Measurements from ENCODE around the gene TMEM165.

DNA sequence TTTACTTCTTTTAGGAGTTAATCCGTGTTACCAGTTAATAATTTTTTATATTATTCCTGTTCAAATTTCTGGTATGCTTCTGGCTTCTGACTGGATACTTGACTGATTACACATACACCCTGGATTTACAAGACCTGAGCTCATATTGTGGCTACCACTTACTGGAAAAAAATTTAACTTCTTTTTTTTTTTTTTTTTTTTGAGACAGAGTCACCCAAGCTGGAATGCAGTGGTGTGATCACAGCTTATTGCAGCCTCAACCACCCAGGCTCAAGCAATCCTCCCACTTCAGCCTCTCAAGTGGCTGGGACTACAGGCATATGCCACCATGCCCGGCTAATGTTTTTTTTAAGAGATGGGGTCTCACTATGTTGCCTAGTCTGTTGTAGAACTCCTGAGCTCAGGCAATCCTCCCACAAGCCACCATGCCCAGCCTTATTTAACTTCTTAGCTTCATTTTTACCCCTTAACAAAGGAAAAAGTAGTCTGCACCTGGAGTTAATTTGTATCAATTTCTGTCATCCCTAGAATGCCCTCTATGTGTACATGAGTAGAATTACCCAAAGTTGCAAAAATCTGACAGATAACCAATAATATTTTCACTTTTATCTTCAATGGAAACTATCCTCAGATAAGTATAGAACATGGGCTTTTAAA lies 50.3 kb downstream of the TMEM165 start:
- TF ChIP-seq, protein P1, sequence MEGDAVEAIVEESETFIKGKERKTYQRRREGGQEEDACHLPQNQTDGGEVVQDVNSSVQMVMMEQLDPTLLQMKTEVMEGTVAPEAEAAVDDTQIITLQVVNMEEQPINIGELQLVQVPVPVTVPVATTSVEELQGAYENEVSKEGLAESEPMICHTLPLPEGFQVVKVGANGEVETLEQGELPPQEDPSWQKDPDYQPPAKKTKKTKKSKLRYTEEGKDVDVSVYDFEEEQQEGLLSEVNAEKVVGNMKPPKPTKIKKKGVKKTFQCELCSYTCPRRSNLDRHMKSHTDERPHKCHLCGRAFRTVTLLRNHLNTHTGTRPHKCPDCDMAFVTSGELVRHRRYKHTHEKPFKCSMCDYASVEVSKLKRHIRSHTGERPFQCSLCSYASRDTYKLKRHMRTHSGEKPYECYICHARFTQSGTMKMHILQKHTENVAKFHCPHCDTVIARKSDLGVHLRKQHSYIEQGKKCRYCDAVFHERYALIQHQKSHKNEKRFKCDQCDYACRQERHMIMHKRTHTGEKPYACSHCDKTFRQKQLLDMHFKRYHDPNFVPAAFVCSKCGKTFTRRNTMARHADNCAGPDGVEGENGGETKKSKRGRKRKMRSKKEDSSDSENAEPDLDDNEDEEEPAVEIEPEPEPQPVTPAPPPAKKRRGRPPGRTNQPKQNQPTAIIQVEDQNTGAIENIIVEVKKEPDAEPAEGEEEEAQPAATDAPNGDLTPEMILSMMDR (IDR thresholded peaks at IDR 0.05), result no peak
- no peak for TF ChIP-seq POLR2A (IDR thresholded peaks at IDR 0.05)
